ENCODE measurements around the gene ADPRHL1.
A peak's percentile ranks its signal among the peaks of the same experiment; 100 is the strongest.

ADPRHL1 gene

GRCh38 chr13:113452942-113453901, at the start of gene ADPRHL1:
Gene ADPRHL1 (minus strand): TSS chr13:113453488. CDS start chr13:113453437, 51 bp downstream.
- H3K4me1 Mint-ChIP-seq (ENCODE audit: low read depth): no peaks in the 10 kb centered on the region
- no peak for DNase-seq (ENCODE audit: low spot score)
- H3K27me3 Mint-ChIP-seq (ENCODE audit: low read depth): no peaks in the 10 kb centered on the region
- H3K9me3 Mint-ChIP-seq: no peaks in the 10 kb centered on the region
- no peak within 1 kb of the TSS for H3K4me3 Mint-ChIP-seq
- H3K27ac Mint-ChIP-seq: no peak within 1 kb of the TSS
- H3K36me3 Mint-ChIP-seq (ENCODE audit: low read depth): peaks cover 6% of the 10 kb centered on the region

- peaks cover 2% of the 10 kb centered on the region for H3K4me1 Mint-ChIP-seq (ENCODE audit: low read depth)
- peaks cover 27% of the 10 kb centered on the region for H3K36me3 Mint-ChIP-seq (ENCODE audit: low read depth)
- no peaks in the 10 kb centered on the region for H3K9me3 Mint-ChIP-seq
- no peak for DNase-seq (ENCODE audit: low spot score)
- no peaks in the 10 kb centered on the region for H3K27me3 Mint-ChIP-seq (ENCODE audit: low read depth)
- no peak overlapping the region for H3K4me3 Mint-ChIP-seq
- H3K27ac Mint-ChIP-seq: no peak overlapping the region
These were observed 49.4 kb upstream of the ADPRHL1 start for GRCh38 chr13:113502686-113503085.

GRCh38 chr13:113500530-113501265, 47.4 kb upstream of the ADPRHL1 start:
- Mint-ChIP-seq H3K9me3 (no peaks in the 10 kb centered on the region), H3K4me1 (ENCODE audit: low read depth) (peaks cover 7% of the 10 kb centered on the region), H3K27me3 (ENCODE audit: low read depth) (no peaks in the 10 kb centered on the region), H3K36me3 (ENCODE audit: low read depth) (peaks cover 36% of the 10 kb centered on the region), H3K27ac (no peak overlapping the region), H3K4me3 (no peak overlapping the region)
- no peak for DNase-seq (ENCODE audit: low spot score)

- Mint-ChIP-seq H3K4me1 (ENCODE audit: low read depth) (peaks cover 11% of the 10 kb centered on the region), H3K27me3 (ENCODE audit: low read depth) (no peaks in the 10 kb centered on the region), H3K4me3 (no peak overlapping the region), H3K9me3 (no peaks in the 10 kb centered on the region), H3K27ac (no peak overlapping the region), H3K36me3 (ENCODE audit: low read depth) (peaks cover 33% of the 10 kb centered on the region)
- DNase-seq (ENCODE audit: low spot score): no peak
These were observed 46.6 kb upstream of the ADPRHL1 start for GRCh38 chr13:113499936-113500335.

GRCh38 chr13:113498905-113499304, 45.6 kb upstream of the ADPRHL1 start:
- Mint-ChIP-seq H3K4me3 (no peak overlapping the region), H3K27me3 (ENCODE audit: low read depth) (no peaks in the 10 kb centered on the region), H3K27ac (no peak overlapping the region), H3K36me3 (ENCODE audit: low read depth) (peaks cover 34% of the 10 kb centered on the region), H3K9me3 (no peaks in the 10 kb centered on the region), H3K4me1 (ENCODE audit: low read depth) (peaks cover 16% of the 10 kb centered on the region)
- DNase-seq (ENCODE audit: low spot score): no peak

GRCh38 chr13:113497217-113497616, 43.9 kb upstream of the ADPRHL1 start:
- peaks cover 28% of the 10 kb centered on the region for H3K4me1 Mint-ChIP-seq (ENCODE audit: low read depth)
- no peaks in the 10 kb centered on the region for H3K27me3 Mint-ChIP-seq (ENCODE audit: low read depth)
- peaks cover 34% of the 10 kb centered on the region for H3K36me3 Mint-ChIP-seq (ENCODE audit: low read depth)
- no peak overlapping the region for H3K4me3 Mint-ChIP-seq
- no peak for DNase-seq (ENCODE audit: low spot score)
- no peak overlapping the region for H3K27ac Mint-ChIP-seq
- H3K9me3 Mint-ChIP-seq: no peaks in the 10 kb centered on the region

GRCh38 chr13:113495494-113496210, 42.4 kb upstream of the ADPRHL1 start:
- H3K4me3 Mint-ChIP-seq: peak overlapping the region; percentile 37
- H3K27ac Mint-ChIP-seq: no peak overlapping the region
- H3K9me3 Mint-ChIP-seq: no peaks in the 10 kb centered on the region
- peaks cover 31% of the 10 kb centered on the region for H3K4me1 Mint-ChIP-seq (ENCODE audit: low read depth)
- H3K36me3 Mint-ChIP-seq (ENCODE audit: low read depth): peaks cover 34% of the 10 kb centered on the region
- no peak for DNase-seq (ENCODE audit: low spot score)
- H3K27me3 Mint-ChIP-seq (ENCODE audit: low read depth): no peaks in the 10 kb centered on the region

- Mint-ChIP-seq H3K27ac (peak overlapping the region; percentile 70), H3K4me3 (peak overlapping the region; percentile 19), H3K9me3 (no peaks in the 10 kb centered on the region), H3K4me1 (ENCODE audit: low read depth) (peaks cover 46% of the 10 kb centered on the region), H3K36me3 (ENCODE audit: low read depth) (peaks cover 21% of the 10 kb centered on the region), H3K27me3 (ENCODE audit: low read depth) (no peaks in the 10 kb centered on the region)
- no peak for DNase-seq (ENCODE audit: low spot score)
These were observed 40.1 kb upstream of the ADPRHL1 start for GRCh38 chr13:113493315-113493951.

GRCh38 chr13:113491982-113492381, 38.7 kb upstream of the ADPRHL1 start:
- H3K36me3 Mint-ChIP-seq (ENCODE audit: low read depth): peaks cover 14% of the 10 kb centered on the region
- H3K4me1 Mint-ChIP-seq (ENCODE audit: low read depth): peaks cover 52% of the 10 kb centered on the region
- DNase-seq (ENCODE audit: low spot score): no peak
- no peaks in the 10 kb centered on the region for H3K27me3 Mint-ChIP-seq (ENCODE audit: low read depth)
- peak overlapping the region; percentile 83 for H3K4me3 Mint-ChIP-seq
- H3K9me3 Mint-ChIP-seq: no peaks in the 10 kb centered on the region
- peak overlapping the region; percentile 73 for H3K27ac Mint-ChIP-seq

- DNase-seq (ENCODE audit: low spot score): no peak
- peak overlapping the region; percentile 83 for H3K4me3 Mint-ChIP-seq
These were observed 38.2 kb upstream of the ADPRHL1 start for GRCh38 chr13:113491418-113491883.

GRCh38 chr13:113490496-113491417, 37.5 kb upstream of the ADPRHL1 start, which contains the start of gene DCUN1D2:
Gene DCUN1D2 (minus strand): TSS chr13:113490711. CDS start chr13:113490669, 42 bp downstream.
- no peaks in the 10 kb centered on the region for H3K9me3 Mint-ChIP-seq
- H3K27me3 Mint-ChIP-seq (ENCODE audit: low read depth): no peaks in the 10 kb centered on the region
- peak within 1 kb of the TSS; percentile 82 for H3K27ac Mint-ChIP-seq
- H3K4me1 Mint-ChIP-seq (ENCODE audit: low read depth): peaks cover 49% of the 10 kb centered on the region
- peak within 1 kb of the TSS; percentile 95 for H3K4me3 Mint-ChIP-seq
- H3K36me3 Mint-ChIP-seq (ENCODE audit: low read depth): peaks cover 6% of the 10 kb centered on the region
- DNase-seq (ENCODE audit: low spot score): peak; percentile 86

More at GRCh38 chr13:113491418-113491883, 38.2 kb upstream of the ADPRHL1 start:
- Mint-ChIP-seq H3K9me3 (no peaks in the 10 kb centered on the region), H3K4me1 (ENCODE audit: low read depth) (peaks cover 54% of the 10 kb centered on the region), H3K36me3 (ENCODE audit: low read depth) (peaks cover 12% of the 10 kb centered on the region), H3K27ac (peak overlapping the region; percentile 73), H3K27me3 (ENCODE audit: low read depth) (no peaks in the 10 kb centered on the region)
